Measurements from ENCODE around the gene IL31RA.

- TF ChIP-seq CREB1 (CRISPR knock-in tag; IDR thresholded peaks at IDR 0.05) (no peak), ZNF317 (CRISPR knock-in tag; IDR thresholded peaks at IDR 0.05; ENCODE audit: borderline replicate concordance, low read depth) (no peak), JAZF1 (CRISPR knock-in tag; IDR thresholded peaks at IDR 0.05) (no peak), SP1 (CRISPR knock-in tag; conservative IDR thresholded peaks at IDR 0.05) (no peak), HMGA2 (CRISPR knock-in tag; IDR thresholded peaks at IDR 0.05) (no peak), JUN (CRISPR knock-in tag; IDR thresholded peaks at IDR 0.05) (no peak), NFYB (CRISPR knock-in tag; conservative IDR thresholded peaks at IDR 0.05; ENCODE audit: low read depth) (no peak)
- TF ChIP-seq, protein P1, sequence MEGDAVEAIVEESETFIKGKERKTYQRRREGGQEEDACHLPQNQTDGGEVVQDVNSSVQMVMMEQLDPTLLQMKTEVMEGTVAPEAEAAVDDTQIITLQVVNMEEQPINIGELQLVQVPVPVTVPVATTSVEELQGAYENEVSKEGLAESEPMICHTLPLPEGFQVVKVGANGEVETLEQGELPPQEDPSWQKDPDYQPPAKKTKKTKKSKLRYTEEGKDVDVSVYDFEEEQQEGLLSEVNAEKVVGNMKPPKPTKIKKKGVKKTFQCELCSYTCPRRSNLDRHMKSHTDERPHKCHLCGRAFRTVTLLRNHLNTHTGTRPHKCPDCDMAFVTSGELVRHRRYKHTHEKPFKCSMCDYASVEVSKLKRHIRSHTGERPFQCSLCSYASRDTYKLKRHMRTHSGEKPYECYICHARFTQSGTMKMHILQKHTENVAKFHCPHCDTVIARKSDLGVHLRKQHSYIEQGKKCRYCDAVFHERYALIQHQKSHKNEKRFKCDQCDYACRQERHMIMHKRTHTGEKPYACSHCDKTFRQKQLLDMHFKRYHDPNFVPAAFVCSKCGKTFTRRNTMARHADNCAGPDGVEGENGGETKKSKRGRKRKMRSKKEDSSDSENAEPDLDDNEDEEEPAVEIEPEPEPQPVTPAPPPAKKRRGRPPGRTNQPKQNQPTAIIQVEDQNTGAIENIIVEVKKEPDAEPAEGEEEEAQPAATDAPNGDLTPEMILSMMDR (IDR thresholded peaks at IDR 0.05) = no peak
- TF ChIP-seq, protein P2, sequence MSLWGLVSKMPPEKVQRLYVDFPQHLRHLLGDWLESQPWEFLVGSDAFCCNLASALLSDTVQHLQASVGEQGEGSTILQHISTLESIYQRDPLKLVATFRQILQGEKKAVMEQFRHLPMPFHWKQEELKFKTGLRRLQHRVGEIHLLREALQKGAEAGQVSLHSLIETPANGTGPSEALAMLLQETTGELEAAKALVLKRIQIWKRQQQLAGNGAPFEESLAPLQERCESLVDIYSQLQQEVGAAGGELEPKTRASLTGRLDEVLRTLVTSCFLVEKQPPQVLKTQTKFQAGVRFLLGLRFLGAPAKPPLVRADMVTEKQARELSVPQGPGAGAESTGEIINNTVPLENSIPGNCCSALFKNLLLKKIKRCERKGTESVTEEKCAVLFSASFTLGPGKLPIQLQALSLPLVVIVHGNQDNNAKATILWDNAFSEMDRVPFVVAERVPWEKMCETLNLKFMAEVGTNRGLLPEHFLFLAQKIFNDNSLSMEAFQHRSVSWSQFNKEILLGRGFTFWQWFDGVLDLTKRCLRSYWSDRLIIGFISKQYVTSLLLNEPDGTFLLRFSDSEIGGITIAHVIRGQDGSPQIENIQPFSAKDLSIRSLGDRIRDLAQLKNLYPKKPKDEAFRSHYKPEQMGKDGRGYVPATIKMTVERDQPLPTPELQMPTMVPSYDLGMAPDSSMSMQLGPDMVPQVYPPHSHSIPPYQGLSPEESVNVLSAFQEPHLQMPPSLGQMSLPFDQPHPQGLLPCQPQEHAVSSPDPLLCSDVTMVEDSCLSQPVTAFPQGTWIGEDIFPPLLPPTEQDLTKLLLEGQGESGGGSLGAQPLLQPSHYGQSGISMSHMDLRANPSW (CRISPR knock-in tag; conservative IDR thresholded peaks at IDR 0.05; ENCODE audit: low read depth) = no peak
- TF ChIP-seq, protein P3, sequence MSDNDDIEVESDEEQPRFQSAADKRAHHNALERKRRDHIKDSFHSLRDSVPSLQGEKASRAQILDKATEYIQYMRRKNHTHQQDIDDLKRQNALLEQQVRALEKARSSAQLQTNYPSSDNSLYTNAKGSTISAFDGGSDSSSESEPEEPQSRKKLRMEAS (CRISPR knock-in tag; IDR thresholded peaks at IDR 0.05) = no peak
- TF ChIP-seq, protein P4, sequence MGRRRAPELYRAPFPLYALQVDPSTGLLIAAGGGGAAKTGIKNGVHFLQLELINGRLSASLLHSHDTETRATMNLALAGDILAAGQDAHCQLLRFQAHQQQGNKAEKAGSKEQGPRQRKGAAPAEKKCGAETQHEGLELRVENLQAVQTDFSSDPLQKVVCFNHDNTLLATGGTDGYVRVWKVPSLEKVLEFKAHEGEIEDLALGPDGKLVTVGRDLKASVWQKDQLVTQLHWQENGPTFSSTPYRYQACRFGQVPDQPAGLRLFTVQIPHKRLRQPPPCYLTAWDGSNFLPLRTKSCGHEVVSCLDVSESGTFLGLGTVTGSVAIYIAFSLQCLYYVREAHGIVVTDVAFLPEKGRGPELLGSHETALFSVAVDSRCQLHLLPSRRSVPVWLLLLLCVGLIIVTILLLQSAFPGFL (CRISPR knock-in tag; IDR thresholded peaks at IDR 0.05; ENCODE audit: borderline replicate concordance) = no peak
- TF ChIP-seq, protein P5, sequence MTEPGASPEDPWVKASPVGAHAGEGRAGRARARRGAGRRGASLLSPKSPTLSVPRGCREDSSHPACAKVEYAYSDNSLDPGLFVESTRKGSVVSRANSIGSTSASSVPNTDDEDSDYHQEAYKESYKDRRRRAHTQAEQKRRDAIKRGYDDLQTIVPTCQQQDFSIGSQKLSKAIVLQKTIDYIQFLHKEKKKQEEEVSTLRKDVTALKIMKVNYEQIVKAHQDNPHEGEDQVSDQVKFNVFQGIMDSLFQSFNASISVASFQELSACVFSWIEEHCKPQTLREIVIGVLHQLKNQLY (CRISPR knock-in tag; IDR thresholded peaks at IDR 0.05) = no peak
- TF ChIP-seq, protein P6, sequence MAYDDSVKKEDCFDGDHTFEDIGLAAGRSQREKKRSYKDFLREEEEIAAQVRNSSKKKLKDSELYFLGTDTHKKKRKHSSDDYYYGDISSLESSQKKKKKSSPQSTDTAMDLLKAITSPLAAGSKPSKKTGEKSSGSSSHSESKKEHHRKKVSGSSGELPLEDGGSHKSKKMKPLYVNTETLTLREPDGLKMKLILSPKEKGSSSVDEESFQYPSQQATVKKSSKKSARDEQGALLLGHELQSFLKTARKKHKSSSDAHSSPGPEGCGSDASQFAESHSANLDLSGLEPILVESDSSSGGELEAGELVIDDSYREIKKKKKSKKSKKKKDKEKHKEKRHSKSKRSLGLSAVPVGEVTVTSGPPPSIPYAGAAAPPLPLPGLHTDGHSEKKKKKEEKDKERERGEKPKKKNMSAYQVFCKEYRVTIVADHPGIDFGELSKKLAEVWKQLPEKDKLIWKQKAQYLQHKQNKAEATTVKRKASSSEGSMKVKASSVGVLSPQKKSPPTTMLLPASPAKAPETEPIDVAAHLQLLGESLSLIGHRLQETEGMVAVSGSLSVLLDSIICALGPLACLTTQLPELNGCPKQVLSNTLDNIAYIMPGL (CRISPR knock-in tag; IDR thresholded peaks at IDR 0.05) = no peak
Measured at GRCh38 chr5:55877655-55878054, 26.5 kb downstream of the IL31RA start.

Data from WTC11 (cell line).